ENCODE data around the gene ATG7.
"Not testable (repeated sequence)": the region's sequence is repeated elsewhere in the genome, so short reads cannot be mapped to it uniquely, and the experiment has no call there.

The ATG7 gene

DNA sequence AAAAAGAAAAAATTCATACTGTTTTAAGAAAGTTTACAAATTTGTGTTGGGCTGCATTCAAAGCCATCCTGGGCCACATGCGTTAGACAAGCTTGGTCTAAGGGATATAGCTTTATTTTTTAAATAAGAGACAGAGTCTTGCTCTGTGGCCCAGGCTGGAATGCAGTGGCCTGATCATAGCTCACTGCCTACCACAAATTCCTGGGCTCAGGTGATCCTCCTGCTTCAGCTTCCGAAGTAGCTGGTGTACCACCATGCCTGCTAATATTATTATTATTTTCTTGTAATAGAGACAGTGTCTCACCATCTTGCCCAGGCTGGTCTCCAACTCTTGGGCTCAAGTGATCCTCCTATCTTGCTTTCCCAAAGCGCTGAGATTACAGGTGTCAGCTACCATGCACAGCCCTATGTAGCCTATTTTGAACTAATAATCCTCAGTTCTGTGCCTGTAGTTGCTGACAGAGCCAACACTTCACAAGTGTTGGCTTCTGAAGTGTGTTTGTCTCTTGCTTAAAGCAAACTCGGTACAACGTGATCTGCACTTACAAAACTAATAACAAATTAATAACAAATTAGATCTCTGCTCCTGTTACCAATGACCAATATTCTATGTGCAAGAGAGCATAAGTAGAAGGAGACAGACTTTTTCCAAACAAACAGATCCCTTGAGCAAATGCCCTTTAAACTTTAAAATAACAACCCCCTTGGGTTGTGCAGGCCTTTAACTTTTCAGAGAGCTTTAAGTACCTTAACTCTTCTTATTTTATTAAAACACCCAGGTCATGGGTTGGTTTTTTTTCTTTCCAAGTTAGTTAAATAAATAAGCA, 236.4 kb downstream of the ATG7 start:
- H3K4me3 Mint-ChIP-seq: peak overlapping the region; percentile 42 to 69 (median 58)
- TF ChIP-seq, protein P1, sequence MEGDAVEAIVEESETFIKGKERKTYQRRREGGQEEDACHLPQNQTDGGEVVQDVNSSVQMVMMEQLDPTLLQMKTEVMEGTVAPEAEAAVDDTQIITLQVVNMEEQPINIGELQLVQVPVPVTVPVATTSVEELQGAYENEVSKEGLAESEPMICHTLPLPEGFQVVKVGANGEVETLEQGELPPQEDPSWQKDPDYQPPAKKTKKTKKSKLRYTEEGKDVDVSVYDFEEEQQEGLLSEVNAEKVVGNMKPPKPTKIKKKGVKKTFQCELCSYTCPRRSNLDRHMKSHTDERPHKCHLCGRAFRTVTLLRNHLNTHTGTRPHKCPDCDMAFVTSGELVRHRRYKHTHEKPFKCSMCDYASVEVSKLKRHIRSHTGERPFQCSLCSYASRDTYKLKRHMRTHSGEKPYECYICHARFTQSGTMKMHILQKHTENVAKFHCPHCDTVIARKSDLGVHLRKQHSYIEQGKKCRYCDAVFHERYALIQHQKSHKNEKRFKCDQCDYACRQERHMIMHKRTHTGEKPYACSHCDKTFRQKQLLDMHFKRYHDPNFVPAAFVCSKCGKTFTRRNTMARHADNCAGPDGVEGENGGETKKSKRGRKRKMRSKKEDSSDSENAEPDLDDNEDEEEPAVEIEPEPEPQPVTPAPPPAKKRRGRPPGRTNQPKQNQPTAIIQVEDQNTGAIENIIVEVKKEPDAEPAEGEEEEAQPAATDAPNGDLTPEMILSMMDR (IDR thresholded peaks at IDR 0.05; ENCODE audit: unreplicated experiment in 3 of 3): no peak
- no peaks in the 10 kb centered on the region for H3K27me3 Mint-ChIP-seq (ENCODE audit: low read depth)
- peaks cover 64% of the 10 kb centered on the region for H3K4me1 Mint-ChIP-seq
- H3K27ac Mint-ChIP-seq: peak overlapping the region; percentile 89 to 93 (median 92)
- H3K36me3 Mint-ChIP-seq (ENCODE audit: low read depth): no peaks in the 10 kb centered on the region
- no peaks in the 10 kb centered on the region for H3K9me3 Mint-ChIP-seq

DNA sequence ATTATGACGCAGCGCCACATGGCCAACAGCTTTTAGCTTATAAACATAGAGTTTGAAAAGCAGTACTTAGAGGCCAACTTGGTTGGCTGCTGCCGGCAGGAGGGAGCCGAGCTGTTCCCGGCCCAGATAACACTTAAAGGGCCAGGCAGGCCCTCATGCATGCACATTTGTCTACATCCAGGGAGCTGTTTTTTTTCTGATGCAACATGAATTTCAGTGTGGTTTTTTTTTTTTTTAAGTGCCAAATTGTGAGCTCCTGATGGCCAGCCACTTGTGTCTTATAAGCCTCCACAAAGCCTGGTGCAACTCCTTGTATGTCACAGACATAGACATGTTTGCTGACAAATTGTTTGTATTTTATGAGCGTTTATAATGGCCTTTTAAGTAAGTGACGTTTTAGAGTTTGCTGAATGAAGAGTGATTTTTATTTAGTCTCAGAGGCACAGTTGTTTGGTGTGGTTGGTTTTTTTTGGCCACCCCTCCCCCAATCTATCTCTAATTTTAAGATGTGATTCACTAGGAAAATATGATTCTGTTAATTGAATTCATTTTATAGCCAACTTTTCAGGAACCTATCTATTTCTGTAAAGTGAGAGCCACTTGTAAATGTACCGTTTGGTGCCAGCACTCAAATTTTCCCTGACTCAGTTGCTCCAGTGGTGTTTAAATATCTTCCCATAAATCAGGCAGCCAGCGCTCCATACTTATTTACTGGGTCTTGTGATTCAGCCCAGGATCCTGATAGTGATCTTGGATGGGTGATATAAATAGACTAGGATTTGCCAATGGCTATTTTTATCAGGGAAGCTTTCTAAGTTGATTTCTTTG, 237.2 kb downstream of the ATG7 start:
- H3K27me3 Mint-ChIP-seq (ENCODE audit: low read depth): no peaks in the 10 kb centered on the region
- no peaks in the 10 kb centered on the region for H3K9me3 Mint-ChIP-seq
- H3K36me3 Mint-ChIP-seq (ENCODE audit: low read depth): no peaks in the 10 kb centered on the region
- TF ChIP-seq, protein P1 (IDR thresholded peaks at IDR 0.05; ENCODE audit: unreplicated experiment in 3 of 3): peak in 1 of 3 experiments; percentile 22
- peak overlapping the region; percentile 89 to 93 (median 92) for H3K27ac Mint-ChIP-seq
- H3K4me1 Mint-ChIP-seq: peaks cover 67% of the 10 kb centered on the region
- H3K4me3 Mint-ChIP-seq: peak overlapping the region; percentile 42 to 69 (median 58)

DNA sequence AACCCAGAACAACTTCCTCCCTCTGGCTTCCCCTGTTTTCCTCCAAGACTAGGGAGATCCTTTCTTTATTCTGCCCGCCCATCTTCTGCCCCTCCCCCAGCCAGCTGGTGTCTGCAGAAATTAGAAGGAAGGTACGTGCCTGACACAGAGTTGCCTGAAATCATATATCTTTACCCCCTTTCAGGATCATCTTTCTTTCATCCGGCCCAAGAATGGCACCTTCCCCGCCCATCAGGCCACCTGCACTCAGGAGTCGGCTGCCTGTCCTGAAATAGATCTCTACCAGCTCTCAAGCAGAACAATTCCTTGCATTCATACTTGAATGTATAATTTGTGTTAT, 237.8 kb downstream of the ATG7 start:
- Mint-ChIP-seq H3K27me3 (ENCODE audit: low read depth) (no peaks in the 10 kb centered on the region), H3K4me1 (peaks cover 65% of the 10 kb centered on the region), H3K4me3 (peak overlapping the region; percentile 49 to 69 (median 50)), H3K27ac (peak overlapping the region; percentile 89 to 93 (median 92)), H3K9me3 (no peaks in the 10 kb centered on the region), H3K36me3 (ENCODE audit: low read depth) (no peaks in the 10 kb centered on the region)
- TF ChIP-seq, protein P1 (IDR thresholded peaks at IDR 0.05; ENCODE audit: unreplicated experiment in 3 of 3): no peak

DNA sequence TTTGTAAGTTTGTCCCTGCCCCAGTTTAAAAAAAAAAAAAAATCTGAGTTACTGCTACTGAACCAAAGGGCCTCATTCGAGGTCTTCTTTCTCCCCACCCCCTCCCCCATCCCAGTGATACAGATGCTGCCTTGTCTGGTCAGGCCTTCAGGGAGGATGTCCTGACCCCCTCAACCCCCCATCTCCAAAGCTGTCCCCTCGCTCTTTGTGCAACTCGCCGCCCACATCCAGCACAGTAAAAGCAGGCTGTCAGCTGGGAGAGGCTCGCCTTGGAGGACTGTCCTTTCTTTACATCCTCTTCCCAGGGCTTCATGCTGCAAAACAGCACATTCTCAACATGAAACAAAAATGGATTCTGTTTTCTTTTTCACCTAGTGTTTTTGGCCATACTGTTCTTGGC, 238.2 kb downstream of the ATG7 start:
- H3K36me3 Mint-ChIP-seq (ENCODE audit: low read depth): no peaks in the 10 kb centered on the region
- peaks cover 61% of the 10 kb centered on the region for H3K4me1 Mint-ChIP-seq
- TF ChIP-seq, protein P1 (IDR thresholded peaks at IDR 0.05; ENCODE audit: unreplicated experiment in 3 of 3): no peak
- H3K27me3 Mint-ChIP-seq (ENCODE audit: low read depth): no peaks in the 10 kb centered on the region
- peak overlapping the region; percentile 89 to 93 (median 92) for H3K27ac Mint-ChIP-seq
- H3K9me3 Mint-ChIP-seq: no peaks in the 10 kb centered on the region
- H3K4me3 Mint-ChIP-seq: peak overlapping the region; percentile 49 to 69 (median 50)

DNA sequence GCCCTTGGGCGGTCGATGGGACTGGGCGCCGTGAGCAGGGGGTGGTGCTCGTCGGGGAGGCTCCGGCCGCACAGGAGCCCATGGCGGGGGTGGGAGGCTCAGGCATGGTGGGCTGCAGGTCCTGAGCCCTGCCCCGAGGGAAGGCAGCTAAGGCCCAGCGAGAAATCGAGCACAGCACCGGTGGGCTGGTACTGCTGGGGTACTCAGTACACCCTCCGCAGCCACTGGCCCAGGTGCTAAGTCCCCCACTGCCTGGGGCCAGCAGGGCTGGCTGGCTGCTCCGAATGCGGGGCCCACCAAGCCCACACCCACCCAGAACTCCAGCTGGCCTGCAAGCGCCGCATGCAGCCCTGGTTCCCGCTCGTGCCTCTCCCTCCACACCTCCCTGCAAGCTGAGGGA, 239.4 kb downstream of the ATG7 start:
- H3K4me3 Mint-ChIP-seq; H3K27me3 Mint-ChIP-seq (ENCODE audit: low read depth); H3K36me3 Mint-ChIP-seq (ENCODE audit: low read depth); H3K27ac Mint-ChIP-seq; H3K9me3 Mint-ChIP-seq: not testable (repeated sequence)
- H3K4me1 Mint-ChIP-seq: peaks cover 55% of the 10 kb centered on the region

DNA sequence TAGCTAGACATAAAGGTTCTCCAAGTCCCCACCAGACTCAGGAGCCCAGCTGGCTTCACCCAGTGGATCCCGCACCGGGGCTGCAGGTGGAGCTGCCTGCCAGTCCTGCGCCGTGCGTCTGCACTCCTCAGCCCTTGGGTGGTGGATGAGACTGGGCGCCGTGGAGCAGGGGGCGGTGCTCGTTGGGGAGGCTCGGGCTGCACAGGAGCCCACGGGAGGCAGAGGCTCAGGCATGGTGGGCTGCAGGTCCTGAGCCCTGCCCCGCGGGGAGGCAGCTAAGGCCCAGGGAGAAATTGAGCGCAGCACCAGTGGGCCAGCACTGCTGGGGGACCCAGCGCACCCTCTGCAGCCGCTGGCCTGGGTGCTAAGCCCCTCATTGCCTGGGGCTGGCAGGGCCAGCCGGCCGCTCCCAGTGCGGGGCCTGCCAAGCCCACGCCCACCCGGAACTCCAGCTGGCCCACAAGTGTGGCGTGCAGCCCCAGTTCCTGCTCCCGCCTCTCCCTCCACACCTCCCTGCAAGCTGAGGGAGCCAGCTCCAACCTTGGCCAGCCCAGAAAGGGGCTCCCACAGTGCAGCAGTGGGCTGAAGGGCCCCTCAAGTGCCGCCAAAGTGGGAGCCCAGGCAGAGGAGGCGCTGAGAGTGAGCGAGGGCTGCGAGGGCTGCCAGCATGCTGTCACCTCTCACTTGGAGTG, 241.1 kb downstream of the ATG7 start:
- H3K4me3 Mint-ChIP-seq; H3K27me3 Mint-ChIP-seq (ENCODE audit: low read depth); H3K9me3 Mint-ChIP-seq; H3K36me3 Mint-ChIP-seq (ENCODE audit: low read depth): not testable (repeated sequence)
- Mint-ChIP-seq H3K4me1 (peaks cover 56% of the 10 kb centered on the region), H3K27ac (peak overlapping the region; percentile 74 to 92 (median 90))

Measured in nephron (organoid).